GM21381 (cell line): ENCODE data around the gene MBNL2.

ENCODE experiments used
- ATAC-seq: cut with Tn5 transposase; IDR thresholded peaks from one replicate; pipeline ENCODE4 v1.9.1; 2021; ENCODE audit warnings: mild to moderate bottlenecking, moderate library complexity; ENCODE audit not compliant: unreplicated experiment

The MBNL2 gene

GRCh38 chr13:97233499-97233898 is 11.4 kb downstream of the MBNL2 start:
- no peak for ATAC-seq

GRCh38 chr13:97234236-97234635 is 12.1 kb downstream of the MBNL2 start:
- ATAC-seq = no peak

- ATAC-seq = no peak
Observed at GRCh38 chr13:97234742-97235141, 12.6 kb downstream of the MBNL2 start.

- ATAC-seq = no peak
Observed at GRCh38 chr13:97235549-97236231, 13.6 kb downstream of the MBNL2 start.

- no peak for ATAC-seq
Observed at GRCh38 chr13:97237388-97237787, 15.3 kb downstream of the MBNL2 start.

GRCh38 chr13:97238432-97238831 is 16.3 kb downstream of the MBNL2 start:
- no peak for ATAC-seq

- no peak for ATAC-seq
Observed at GRCh38 chr13:97238883-97239282, 16.8 kb downstream of the MBNL2 start.

- ATAC-seq = no peak
Observed at GRCh38 chr13:97239306-97239705, 17.2 kb downstream of the MBNL2 start.

GRCh38 chr13:97239943-97240787 is 18.0 kb downstream of the MBNL2 start:
- no peak for ATAC-seq

GRCh38 chr13:97240788-97241734 is 18.9 kb downstream of the MBNL2 start:
- no peak for ATAC-seq

- ATAC-seq = no peak
Observed at GRCh38 chr13:97241761-97242160, 19.6 kb downstream of the MBNL2 start.

- ATAC-seq = no peak
Observed at GRCh38 chr13:97242755-97243497, 20.8 kb downstream of the MBNL2 start.

- ATAC-seq = no peak
Observed at GRCh38 chr13:97243915-97244781, 22.0 kb downstream of the MBNL2 start.

GRCh38 chr13:97245011-97245410 is 22.9 kb downstream of the MBNL2 start:
- ATAC-seq = no peak

- ATAC-seq = no peak
Observed at GRCh38 chr13:97246596-97247158, 24.5 kb downstream of the MBNL2 start.

- ATAC-seq = no peak
Observed at GRCh38 chr13:97248243-97248642, 26.1 kb downstream of the MBNL2 start.

- ATAC-seq = no peak
Observed at GRCh38 chr13:97249093-97249795, 27.1 kb downstream of the MBNL2 start.

GRCh38 chr13:97249796-97250495 is 27.8 kb downstream of the MBNL2 start:
- ATAC-seq = no peak
